Breast epithelium (tissue), 3 donors: Measurements from ENCODE around the gene VCL.

Source experiments
- CTCF ChIP-seq, 3 donors: fragments of 450-650 bp; IDR thresholded peaks; one replicate each; pipeline ENCODE4 v1.5.1; 2016 to 2017; ENCODE audit warnings: antibody characterized with exemption in 3 of 3, mild to moderate bottlenecking in 3 of 3, moderate library complexity in 3 of 3
- POLR2A ChIP-seq: fragments of 450-650 bp; IDR thresholded peaks from one replicate; pipeline ENCODE4 v1.6.1; 2016; ENCODE audit warnings: antibody characterized with exemption, mild to moderate bottlenecking, moderate library complexity

GRCh38 chr10:74050653-74051052 is 52.7 kb downstream of the VCL start:
- no peak for TF ChIP-seq CTCF (IDR thresholded peaks at IDR 0.05)
- TF ChIP-seq POLR2A = no peak
